NCI-H82 treated with DMSO at 0.1 percent for 48 hours (cell line): ENCODE results near the gene MB.

Experiments used
- DNase-seq: peaks from one replicate; lab custom pipeline; 2025; ENCODE audit not compliant: unreplicated experiment; lab: John Stamatoyannopoulos, UW

MB gene

DNA sequence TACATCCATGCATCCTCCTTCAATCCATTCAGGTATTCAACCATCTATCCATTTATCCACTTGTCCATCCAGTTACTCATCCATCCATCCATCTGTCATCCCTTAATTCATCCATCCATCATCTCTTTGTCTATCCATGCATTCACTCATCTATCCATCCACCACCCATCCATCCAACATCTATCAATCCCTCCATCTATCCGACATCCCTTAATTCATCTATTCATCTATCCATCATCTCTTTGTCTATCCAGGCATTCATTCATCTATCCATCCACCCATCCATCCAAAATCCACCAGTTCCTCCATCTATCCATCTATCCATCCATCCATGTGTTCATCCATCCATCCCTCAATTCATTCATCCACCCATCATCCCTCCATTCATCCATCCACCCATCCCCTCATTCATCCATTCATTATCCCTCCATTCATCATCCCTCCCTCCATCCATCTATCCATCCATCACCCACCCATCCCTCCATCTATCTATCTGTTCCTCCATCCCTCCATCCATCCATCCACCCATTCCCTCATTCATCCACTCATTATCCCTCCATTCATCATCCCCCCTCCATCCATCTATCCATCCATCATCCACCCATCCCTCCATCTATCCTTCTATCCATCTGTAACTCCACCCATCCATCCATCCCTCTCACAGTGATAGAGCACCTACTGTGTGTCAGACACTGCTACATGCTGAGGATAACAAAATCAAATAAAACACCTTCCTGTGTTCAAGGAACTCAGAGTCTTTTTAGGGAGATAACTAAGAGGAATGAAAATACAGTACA is 1.5 kb upstream of the MB start:
- no peak for DNase-seq

DNA sequence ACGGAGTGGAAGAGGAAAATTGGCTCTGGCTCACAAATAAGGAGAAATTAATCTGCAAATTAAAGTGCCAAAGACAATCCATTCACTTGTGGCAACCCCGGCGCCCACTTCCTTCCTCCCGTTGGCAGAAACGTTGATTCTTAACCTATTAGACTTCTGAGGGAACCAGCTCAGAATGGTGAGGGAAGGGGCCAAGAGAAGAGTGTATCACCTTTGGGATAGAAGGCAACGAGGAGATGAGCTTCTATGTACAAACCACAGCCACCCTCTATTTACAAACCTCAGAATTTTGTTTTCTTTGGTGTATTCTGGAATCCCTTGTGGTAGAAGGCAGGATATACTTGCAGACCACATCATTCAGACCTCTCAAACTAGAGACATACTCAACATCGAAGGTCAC is 1.1 kb downstream of the MB start:
- no peak for DNase-seq

DNA sequence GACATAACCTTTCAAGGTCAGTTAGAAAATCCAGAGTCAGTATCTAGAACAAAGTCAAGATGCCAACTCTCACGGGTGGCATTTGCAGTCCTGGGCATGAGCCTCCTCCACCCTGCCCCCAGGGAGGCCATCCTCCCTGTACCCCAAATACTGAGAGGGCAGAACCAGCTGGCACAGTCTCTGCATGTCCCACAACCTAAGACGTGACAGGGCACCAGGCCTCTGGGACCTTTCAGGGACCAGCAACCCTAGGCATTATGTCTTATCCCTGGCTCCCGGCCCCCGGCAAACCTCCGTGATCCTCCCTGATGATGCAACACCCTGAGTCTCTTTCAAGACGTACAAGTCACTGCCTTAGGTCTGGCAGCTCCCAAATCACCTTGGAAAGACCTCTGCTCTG is 2.0 kb downstream of the MB start:
- DNase-seq, result no peak

DNA sequence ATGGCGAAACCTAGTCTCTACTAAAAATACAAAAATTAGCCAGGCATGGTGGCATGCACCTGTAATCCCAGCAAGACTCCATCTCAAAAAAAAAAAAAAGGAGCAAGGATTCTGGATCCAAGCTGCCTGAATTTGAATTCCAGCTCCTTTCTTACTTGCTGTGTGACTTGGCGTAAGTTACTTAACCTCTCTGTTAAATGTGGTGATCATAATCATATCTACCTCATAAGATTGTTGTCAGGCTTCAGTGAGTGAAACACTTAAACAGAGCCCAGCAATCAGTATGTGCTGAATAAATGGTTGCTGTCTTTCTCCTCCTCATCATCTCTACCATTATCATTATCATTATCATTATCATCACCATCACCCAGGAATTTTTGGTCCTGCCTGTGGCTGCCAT is 2.7 kb downstream of the MB start:
- no peak for DNase-seq

DNA sequence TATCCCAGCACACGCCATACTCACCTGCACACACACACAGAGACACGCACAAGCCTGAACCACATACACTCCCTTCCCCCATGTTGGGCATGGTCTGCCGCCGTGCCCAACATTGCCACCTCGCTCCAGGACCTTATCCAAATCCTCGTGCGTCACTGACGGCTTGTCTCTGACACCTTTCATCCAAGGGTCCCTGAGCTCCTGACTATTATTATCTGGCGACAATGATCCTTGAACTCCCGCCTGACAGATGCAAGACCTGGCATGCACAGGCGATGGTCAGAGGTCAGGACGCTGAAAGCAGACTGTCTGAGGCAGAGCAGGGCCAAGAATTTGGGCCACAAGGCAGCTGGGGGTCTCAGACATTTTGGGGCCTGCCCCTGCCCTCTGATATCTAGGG is 4.2 kb downstream of the MB start:
- DNase-seq, result no peak

DNA sequence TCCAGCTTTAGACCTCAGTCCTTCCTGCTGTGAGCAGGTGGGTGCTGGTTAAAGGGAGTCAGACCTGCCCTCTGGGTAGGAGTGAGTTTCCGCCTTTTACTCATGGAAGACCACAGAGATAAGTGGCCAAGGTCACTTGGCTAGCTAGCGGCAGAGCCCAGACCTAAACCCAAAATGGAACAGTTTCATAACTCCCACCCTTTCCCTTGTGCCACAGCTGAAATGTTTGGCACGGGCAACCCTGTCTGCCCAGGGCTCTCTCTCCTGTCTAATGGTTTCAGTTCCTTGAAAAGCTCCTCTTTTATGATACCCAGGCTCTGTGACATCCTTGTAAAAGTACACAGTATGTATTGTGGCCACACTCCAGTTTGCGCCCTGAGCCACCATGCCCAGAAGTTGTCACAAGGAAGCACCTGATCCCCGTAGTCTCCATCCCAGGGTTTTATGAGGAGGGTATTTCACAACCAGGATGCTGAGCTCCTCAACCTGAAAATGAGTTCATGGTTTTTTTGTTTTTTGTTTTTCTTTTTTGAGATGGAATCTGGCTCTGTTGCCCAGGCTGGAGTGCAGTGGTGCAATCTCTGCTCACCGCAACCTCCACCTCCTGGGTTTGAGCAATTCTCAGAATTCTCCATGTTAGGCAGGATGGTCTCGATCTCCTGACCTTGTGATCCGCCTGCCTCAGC is 5.1 kb downstream of the MB start:
- DNase-seq, result no peak

DNA sequence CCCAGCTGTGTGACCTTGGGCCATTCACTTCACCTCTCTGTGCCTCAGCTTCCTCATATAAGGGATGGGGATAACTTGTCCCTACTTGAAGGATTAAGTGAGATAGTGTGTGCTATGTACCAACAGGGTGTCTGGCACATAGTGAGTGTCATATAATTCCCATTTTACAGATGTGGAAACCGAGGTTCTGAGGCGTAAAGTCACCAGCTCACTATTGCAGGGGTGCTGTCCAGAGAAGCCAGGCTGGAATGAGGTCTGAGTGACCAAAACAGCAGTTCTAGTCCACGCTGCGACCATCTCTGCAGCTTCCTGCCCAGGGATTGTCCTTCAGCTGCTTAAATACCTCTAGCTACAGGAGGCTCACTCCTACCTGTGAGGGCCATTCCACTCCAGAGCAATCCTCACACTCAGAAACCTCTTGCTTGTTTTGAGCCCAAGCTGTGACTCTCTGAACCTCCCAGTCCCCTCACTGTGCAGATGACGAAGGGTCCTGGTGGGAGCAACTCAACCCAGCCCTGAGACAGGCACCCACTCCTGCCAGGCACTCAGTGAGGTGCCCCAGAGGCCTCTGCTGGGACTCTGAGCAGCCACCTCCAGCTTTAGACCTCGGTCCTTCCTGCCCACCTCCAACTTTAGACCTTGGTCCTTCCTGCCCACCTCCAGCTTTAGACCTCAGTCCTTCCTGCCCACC is 5.8 kb downstream of the MB start:
- DNase-seq, result no peak

DNA sequence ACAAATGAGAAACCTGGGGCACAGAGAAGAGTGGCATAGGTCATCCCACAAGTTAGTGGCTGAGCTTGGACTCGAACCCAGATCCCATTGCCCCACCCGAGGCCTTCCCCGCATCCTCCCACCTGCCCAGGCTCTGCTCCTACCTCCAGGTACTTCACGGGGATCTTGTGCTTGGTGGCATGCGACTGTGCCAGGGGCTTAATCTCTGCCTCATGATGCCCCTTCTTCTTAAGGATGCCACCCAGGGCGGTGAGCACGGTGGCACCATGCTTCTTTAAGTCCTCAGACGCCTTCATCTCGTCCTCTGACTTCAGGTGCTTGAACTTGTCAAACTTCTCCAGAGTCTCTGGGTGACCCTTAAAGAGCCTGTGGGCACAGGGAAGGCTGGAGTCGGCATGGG is 6.4 kb downstream of the MB start:
- DNase-seq, result no peak

DNA sequence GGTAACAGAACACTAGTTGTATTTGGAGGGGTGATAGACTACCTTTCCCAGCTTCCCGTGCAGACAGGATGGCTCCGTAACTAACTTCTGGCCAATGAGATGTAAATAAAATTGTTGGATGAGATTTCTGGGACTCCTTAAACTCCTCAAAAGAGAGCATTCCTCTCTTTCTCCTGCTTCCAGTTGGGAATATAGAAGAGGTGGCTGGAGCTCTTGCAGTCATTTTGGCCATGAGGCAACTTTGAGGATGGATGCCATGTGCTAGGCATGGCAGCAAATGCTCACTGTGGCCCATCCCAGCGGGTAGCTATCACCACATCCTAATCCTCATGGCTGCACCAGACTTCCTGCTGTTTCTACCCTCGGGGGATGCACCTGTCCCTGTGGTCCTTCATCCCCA is 7.4 kb downstream of the MB start:
- no peak for DNase-seq

DNA sequence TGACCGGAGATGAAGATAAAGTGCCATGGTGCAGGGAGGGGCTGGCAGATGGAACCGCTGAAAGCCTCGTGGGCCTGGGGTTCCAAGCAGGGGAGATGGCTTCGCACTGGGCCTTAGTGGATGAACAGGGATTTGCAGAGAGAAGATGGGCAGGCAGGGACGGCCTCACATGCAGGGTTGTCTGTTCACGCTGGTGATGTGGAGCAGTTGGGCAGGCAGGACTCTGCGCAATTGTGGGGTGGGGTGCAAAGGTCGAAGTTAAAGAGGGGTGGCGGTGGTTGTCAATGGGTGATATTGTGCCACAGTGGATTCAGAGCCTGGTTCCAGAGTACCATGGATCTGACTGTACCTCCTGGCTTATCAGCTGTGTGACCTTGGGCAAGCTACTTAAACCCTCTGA is 7.9 kb downstream of the MB start:
- DNase-seq, result no peak

DNA sequence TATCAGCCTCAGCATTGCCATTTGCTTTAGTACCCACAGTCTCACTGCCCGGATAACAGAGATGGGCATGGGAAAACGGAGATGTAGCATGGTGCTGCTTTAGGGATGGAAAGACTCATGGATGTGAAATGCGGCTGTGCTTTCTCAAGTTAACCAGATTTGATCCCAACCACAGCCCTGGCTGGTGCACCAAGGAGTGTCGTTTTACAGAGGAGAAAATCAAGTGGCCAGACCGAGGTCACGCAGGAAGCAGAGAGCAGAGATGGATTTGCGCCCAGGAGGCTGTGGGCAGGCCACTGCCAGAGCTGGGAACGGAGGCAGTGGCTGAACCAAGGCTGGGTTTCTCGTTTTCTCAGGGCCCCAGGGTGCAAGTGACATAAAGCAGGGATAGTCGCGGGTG is 9.0 kb downstream of the MB start:
- no peak for DNase-seq

DNA sequence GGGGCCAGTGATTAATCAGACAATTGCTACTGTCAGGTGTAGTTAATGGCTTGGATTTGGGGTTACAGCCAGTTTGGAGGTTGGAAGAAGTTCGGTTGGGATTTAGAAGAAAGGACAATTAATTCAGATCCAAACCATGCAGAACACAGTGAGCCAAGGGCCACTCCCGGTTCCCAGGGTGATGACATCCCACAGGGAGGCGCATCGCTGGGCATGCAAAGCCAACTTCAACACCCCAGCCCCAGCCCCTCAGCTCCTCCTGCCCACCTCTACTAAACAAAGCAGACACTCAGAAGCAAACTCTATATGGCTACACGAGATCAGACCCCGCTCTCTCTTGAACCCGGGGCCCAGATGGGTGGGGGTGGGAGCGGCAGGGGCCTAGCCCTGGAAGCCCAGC is 10.2 kb downstream of the MB start:
- DNase-seq, result no peak

DNA sequence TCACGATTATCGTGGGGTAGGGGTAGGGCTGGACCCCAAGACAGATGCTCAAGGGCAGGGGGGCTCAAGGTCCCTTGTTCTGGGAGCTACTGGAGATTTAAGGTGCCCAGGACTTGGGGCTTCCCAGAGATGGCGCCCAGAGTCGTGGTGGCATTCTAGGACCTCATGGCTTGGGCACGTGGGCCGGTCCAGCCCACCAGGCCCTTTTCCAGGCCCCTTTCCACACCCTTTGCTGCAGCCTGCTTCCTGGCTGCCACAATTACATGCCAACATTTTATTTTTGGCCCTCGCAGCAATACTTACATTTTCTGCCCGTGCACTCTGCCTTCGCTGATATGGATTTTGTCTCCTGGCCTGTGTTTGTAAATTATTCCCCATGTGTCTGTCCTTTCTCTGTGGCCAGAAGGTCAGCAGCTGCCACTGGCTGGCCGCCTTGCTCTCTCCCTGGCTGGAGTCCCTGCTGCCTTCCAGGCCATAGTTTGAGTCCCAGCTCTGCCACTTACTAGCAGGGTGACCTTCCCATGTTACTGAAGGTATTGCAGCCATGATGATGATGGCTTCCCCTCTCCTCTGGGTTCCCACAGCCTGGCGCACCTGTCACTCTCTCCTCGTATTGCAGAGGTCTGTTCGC is 11.2 kb downstream of the MB start:
- no peak for DNase-seq

DNA sequence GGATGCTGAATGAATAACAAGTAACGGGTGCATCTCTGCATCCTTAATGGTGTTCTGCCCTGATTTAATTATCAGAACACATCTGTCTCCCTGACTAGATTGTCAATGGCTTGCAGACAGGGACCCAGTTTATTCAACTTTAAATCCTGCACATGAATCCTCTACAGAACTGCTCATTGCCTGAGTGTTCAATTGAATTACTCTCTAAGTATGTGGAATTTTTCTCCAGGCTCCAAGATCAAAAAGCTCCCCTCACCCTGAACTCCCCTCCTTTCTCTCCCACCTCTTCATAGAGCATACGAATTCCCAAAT is 11.8 kb downstream of the MB start:
- no peak for DNase-seq

DNA sequence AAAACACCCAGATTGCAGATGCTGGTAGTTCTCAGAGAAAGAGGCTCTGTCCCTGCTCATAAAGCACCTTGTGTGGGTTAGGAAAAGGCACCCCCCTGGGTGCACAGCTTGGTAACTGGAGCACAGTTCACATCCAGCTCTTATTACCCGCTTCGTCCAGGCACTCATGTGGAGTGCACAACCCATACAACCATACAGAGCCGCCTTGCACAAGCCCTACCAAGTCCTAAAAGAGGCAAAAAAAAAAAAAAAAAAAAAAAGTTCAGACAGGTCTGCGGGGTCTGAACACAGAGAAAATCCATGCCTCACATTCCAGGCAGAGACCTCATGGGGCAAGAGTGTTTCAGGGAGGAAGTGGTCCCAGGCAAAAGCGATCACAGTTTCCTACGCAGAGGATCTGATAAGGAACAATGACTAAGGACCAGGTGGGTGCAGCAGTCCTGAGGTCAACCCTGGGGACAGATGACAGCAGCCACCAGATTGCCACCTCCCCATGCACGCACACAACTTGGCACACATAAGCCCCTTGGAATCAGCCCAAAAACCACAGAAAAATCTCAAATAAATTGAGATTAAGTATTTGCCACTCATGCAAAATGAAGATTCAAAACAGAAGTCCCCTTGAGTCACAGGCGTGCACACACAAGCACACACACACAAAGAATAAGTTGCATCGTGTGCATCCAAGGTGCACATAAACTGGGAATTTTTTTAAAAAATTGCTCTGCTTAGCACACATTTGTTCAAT is 12.3 kb downstream of the MB start:
- DNase-seq, result no peak

DNA sequence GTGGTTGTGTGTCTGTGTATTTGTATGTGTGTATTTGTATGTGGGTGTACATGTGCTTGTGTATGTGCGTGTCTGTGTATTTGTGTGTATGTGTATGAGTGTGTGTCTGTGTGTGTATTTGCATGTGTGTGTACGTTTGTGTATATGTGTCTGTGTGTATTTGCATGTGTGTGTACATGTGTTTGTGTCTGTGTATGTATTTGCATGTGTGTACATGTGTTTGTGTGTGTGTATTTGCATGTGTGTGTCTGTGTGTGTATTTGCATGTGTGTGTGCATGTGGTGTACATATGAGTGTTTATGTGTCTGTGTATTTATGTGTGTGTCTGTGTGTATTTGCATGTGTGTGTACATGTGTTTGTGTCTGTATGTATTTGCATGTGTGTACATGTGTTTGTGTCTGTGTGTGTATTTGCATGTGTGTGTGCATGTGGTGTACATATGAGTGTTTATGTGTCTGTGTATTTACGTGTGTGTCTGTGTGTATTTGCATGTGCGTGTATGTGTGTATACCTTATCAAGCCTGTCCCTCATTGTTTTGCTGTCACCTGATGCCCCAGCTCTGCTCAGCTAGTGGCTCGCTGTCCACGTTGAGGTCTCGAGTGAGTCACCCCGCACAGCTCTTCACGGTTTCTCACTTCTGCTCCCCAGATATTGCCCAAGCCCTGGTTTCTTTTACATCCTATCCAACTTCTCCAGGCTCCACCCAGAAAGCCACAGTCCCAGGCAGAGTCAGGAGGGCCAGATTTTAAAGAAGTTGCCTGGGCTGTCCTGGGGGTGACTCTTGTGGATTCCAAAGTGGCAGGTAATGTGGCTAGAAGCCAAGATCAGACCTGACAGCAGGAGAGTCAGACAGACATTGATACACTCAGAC is 15.2 kb downstream of the MB start:
- DNase-seq, result no peak

DNA sequence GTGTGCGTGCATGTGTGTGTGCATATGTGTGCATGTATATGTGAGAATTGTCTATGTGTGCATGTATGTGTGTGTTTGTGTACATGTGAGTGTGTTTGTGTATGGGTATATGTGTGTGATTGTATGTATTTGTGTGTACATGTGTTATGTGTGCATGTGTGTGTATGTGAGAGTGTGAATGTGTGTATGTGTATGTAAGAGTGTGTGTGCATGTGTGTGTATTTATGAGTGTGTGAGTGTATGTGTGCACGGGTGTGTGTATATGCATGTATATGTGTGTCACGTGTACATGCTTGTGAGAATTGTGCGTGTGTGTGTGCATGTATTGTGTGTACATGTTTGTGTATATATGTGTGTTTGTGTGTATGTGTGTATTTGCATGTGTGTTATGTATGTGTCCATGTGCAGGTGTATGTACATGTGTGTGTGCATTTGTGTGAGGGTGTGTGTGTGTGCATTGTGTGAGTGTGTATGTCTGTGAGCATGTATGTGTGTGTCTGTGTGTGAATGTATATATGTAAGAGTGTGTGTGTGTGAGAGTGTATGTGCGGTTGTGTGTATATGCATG is 16.0 kb downstream of the MB start:
- no peak for DNase-seq

DNA sequence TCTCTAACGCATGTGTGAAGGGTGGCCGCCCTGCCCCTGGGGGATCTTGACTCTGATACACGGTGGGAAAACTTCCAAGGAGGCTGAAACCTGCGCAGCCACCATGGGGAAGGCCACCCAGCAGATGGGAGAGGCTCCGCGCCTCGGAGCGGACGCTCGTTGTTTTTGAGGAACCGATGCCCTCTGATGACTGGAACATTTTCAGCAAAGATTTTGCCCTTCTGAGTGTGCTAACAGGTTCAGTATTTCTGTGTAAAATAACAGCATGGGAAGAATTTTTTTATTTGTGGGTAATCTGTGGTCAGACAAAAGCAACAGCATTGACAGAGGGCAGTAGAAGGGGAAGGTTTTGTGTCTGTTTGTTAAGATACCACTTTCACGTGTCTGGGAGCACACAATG is 16.7 kb downstream of the MB start:
- DNase-seq, result no peak

DNA sequence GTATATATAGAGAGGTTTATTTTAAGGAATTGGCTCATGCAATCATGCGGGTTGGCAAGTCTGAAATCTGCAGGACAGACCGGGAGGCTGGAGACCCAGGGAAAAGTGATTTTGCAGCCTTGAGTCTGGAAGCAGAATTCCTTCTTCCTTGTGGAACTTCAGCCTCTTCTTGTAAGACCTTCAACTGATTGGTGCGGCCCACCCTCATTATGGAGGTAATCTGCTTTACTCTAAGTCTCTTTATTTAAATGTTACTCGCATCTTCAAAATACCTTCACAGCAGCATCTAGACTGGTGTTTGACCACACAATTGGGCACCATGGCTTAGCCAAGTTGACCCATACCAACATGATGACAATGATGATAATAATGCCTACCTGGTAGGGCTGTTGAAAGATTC is 17.8 kb downstream of the MB start:
- DNase-seq, result no peak

DNA sequence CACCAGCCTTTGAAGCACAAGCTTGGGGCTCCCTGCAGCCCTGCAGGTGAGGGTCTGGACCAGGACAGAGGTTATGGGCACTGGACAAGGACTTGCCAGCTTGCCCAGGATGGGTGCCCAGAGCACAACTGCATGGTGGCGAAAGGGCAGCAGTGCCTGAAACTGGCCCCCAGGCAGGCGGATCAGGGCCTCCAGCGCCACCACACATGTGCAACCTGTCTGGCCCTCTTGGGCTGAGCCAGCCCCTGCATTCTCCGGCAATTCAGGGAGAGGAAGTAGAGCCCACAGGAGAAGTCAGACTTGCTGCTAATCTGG is 18.8 kb downstream of the MB start:
- DNase-seq, result no peak
